ENCODE results near the gene BORCS5. TPM values are rescaled to one million over a fixed set of nuclear protein-coding genes. Genes with fewer than 3 reads are reported as not detected.

Gene BORCS5
- total RNA-seq, 1 donor from 2014 or later: 6.1 TPM

GRCh38 chr12:12379831-12380730, 23.2 kb downstream of the BORCS5 start:
- no peak for DNase-seq (ENCODE audit: low read depth)
- TF ChIP-seq CTCF (conservative IDR thresholded peaks at IDR 0.05; ENCODE audit: low read depth, low read length): no peak
- H3K4me3 ChIP-seq (ENCODE audit: low read depth, low read length): no peak overlapping the region

GRCh38 chr12:12380949-12381593, 24.2 kb downstream of the BORCS5 start:
- H3K4me3 ChIP-seq (ENCODE audit: low read depth, low read length): no peak overlapping the region
- DNase-seq (ENCODE audit: low read depth): no peak
- no peak for TF ChIP-seq CTCF (conservative IDR thresholded peaks at IDR 0.05; ENCODE audit: low read depth, low read length)

- no peak for DNase-seq (ENCODE audit: low read depth)
- no peak for TF ChIP-seq CTCF (conservative IDR thresholded peaks at IDR 0.05; ENCODE audit: low read depth, low read length)
- no peak overlapping the region for H3K4me3 ChIP-seq (ENCODE audit: low read depth, low read length)
These were observed 25.1 kb downstream of the BORCS5 start for GRCh38 chr12:12381982-12382381.

GRCh38 chr12:12384571-12385340, 27.9 kb downstream of the BORCS5 start:
- TF ChIP-seq CTCF (conservative IDR thresholded peaks at IDR 0.05; ENCODE audit: low read depth, low read length): no peak
- DNase-seq (ENCODE audit: low read depth): no peak
- no peak overlapping the region for H3K4me3 ChIP-seq (ENCODE audit: low read depth, low read length)

- TF ChIP-seq CTCF (conservative IDR thresholded peaks at IDR 0.05; ENCODE audit: low read depth, low read length): no peak
- H3K4me3 ChIP-seq (ENCODE audit: low read depth, low read length): no peak overlapping the region
- DNase-seq (ENCODE audit: low read depth): no peak
These were observed 30.6 kb downstream of the BORCS5 start for GRCh38 chr12:12387501-12387900.

GRCh38 chr12:12392413-12392812, 35.5 kb downstream of the BORCS5 start:
- no peak for TF ChIP-seq CTCF (conservative IDR thresholded peaks at IDR 0.05; ENCODE audit: low read depth, low read length)
- DNase-seq (ENCODE audit: low read depth): no peak
- no peak overlapping the region for H3K4me3 ChIP-seq (ENCODE audit: low read depth, low read length)

Data from epithelial cell of proximal tubule (primary cell).